H9 (cell line): ENCODE data around the gene SART1. TPM values are rescaled to one million over a fixed set of nuclear protein-coding genes. Genes with fewer than 3 reads are reported as not detected.

Experiments
- DNase-seq: peaks from one replicate; pipeline ENCODE4 v3.0.0-alpha.2; 2017
- H2AFZ ChIP-seq: one replicate; pipeline ENCODE4 v1.6.1; 2013; ENCODE audit warnings: mild to moderate bottlenecking, low read length, control low read depth, moderate library complexity
- H2AK5ac ChIP-seq: 2 replicates; pipeline ENCODE4 v1.6.1; 2013; ENCODE audit warnings: low read length, control low read depth, mixed read lengths; ENCODE audit not compliant: insufficient read length
- H2BK120ac ChIP-seq: one replicate; pipeline ENCODE4 v1.6.1; 2013; ENCODE audit warnings: low read depth, mild to moderate bottlenecking, low read length, control low read depth, inconsistent platforms; ENCODE audit not compliant: poor library complexity, severe bottlenecking
- H2BK12ac ChIP-seq: 2 replicates; pipeline ENCODE4 v1.6.1; 2013; ENCODE audit warnings: low read length, control low read depth, mixed read lengths, low read depth; ENCODE audit not compliant: insufficient read length
- H2BK15ac ChIP-seq: 2 replicates; pipeline ENCODE4 v1.6.1; 2013; ENCODE audit warnings: low read depth, low read length, control low read depth
- H2BK20ac ChIP-seq: one replicate; pipeline ENCODE4 v1.6.1; 2013; ENCODE audit warnings: low read depth, mild to moderate bottlenecking, low read length, control low read depth, inconsistent platforms; ENCODE audit not compliant: poor library complexity, severe bottlenecking
- H2BK5ac ChIP-seq: 2 replicates; pipeline ENCODE4 v1.6.1; 2013; ENCODE audit warnings: low read length, control low read depth, mixed read lengths; ENCODE audit not compliant: insufficient read length
- H3K14ac ChIP-seq: 2 replicates; pipeline ENCODE4 v1.6.1; 2013; ENCODE audit warnings: low read length, control low read depth; ENCODE audit not compliant: insufficient read depth
- H3K18ac ChIP-seq: 2 replicates; pipeline ENCODE4 v1.6.1; 2013; ENCODE audit warnings: low read depth, mild to moderate bottlenecking, mixed read lengths, low read length, control low read depth; ENCODE audit not compliant: insufficient read length
- H3K23ac ChIP-seq: 2 replicates; pipeline ENCODE4 v1.6.1; 2013; ENCODE audit warnings: low read length, control low read depth, mixed read lengths, low read depth; ENCODE audit not compliant: insufficient read length
- H3K23me2 ChIP-seq: 2 replicates; pipeline ENCODE4 v1.6.1; 2013; ENCODE audit warnings: low read depth, mild to moderate bottlenecking, mixed read lengths, low read length, control low read depth; ENCODE audit not compliant: insufficient read length, poor library complexity, severe bottlenecking
- H3K27ac ChIP-seq: 2 replicates; pipeline ENCODE4 v1.5.1; 2013; ENCODE audit warnings: low read length, control low read depth, mixed read lengths, low read depth; ENCODE audit not compliant: insufficient read length
- H3K27me3 ChIP-seq: 2 replicates; pipeline ENCODE4 v1.6.1; 2013; ENCODE audit warnings: low read length, control low read depth, inconsistent platforms; ENCODE audit not compliant: insufficient read depth
- H3K4ac ChIP-seq: 2 replicates; pipeline ENCODE4 v1.6.1; 2013; ENCODE audit warnings: low read depth, mild to moderate bottlenecking, control low read depth, inconsistent platforms, low read length, moderate library complexity
- H3K4me1 ChIP-seq: 2 replicates; pipeline ENCODE4 v1.6.1; 2013; ENCODE audit warnings: low read length, control low read depth, inconsistent platforms; ENCODE audit not compliant: insufficient read depth
- H3K4me2 ChIP-seq: 2 replicates; pipeline ENCODE4 v1.6.1; 2013; ENCODE audit warnings: low read length, control low read depth, mixed read lengths; ENCODE audit not compliant: insufficient read length, insufficient read depth
- H3K56ac ChIP-seq: 2 replicates; pipeline ENCODE4 v1.6.1; 2013; ENCODE audit warnings: low read depth, mild to moderate bottlenecking, mixed read lengths, low read length, control low read depth; ENCODE audit not compliant: insufficient read length
- H3K79me1 ChIP-seq: 2 replicates; pipeline ENCODE4 v1.6.1; 2013; ENCODE audit warnings: low read depth, mild to moderate bottlenecking, moderate library complexity, low read length, control low read depth, inconsistent platforms; ENCODE audit not compliant: insufficient read depth, poor library complexity, severe bottlenecking
- H3K79me2 ChIP-seq: 2 replicates; pipeline ENCODE4 v1.6.1; 2013; ENCODE audit warnings: low read length, control low read depth, inconsistent platforms; ENCODE audit not compliant: insufficient read depth
- H3K9ac ChIP-seq: 2 replicates; pipeline ENCODE4 v1.6.1; 2013; ENCODE audit warnings: low read length, control low read depth, mixed read lengths; ENCODE audit not compliant: insufficient read length; ENCODE audit errors: extremely low read depth
- H3K9me3 ChIP-seq: one replicate; pipeline ENCODE4 v1.6.1; 2013; ENCODE audit warnings: low read depth, low read length, inconsistent platforms; ENCODE audit not compliant: control insufficient read depth
- H3T11ph ChIP-seq: one replicate; pipeline ENCODE4 v1.6.1; 2013; ENCODE audit warnings: mild to moderate bottlenecking, low read length, control low read depth, inconsistent platforms
- H4K20me1 ChIP-seq: one replicate; pipeline ENCODE4 v1.6.1; 2013; ENCODE audit not compliant: control insufficient read depth, insufficient read length, insufficient read depth
- H4K5ac ChIP-seq: 2 replicates; pipeline ENCODE4 v1.6.1; 2013; ENCODE audit warnings: low read depth, mild to moderate bottlenecking, mixed read lengths, low read length, control low read depth; ENCODE audit not compliant: insufficient read length
- H4K8ac ChIP-seq: replicated peaks from 2 replicates; pipeline ENCODE4 v1.6.1; 2013; ENCODE audit warnings: low read length, control low read depth, mixed read lengths, low read depth; ENCODE audit not compliant: insufficient read length
- H4K91ac ChIP-seq: 2 replicates; pipeline ENCODE4 v1.6.1; 2013; ENCODE audit warnings: low read depth, mild to moderate bottlenecking, moderate library complexity, mixed read lengths, low read length, control low read depth; ENCODE audit not compliant: insufficient read length
- H3K27ac Mint-ChIP-seq, 3 experiments: 2 replicates in 2 of 3; 3 replicates in 1 of 3; pipeline ENCODE4 v1.8.0; 2020 to 2021; ENCODE audit warnings: mixed read lengths in 3 of 3, mild to moderate bottlenecking in 1 of 3, moderate library complexity in 1 of 3
- H3K27me3 Mint-ChIP-seq: 2 replicates; pipeline ENCODE4 v1.8.0; 2021; ENCODE audit warnings: low read depth, mild to moderate bottlenecking, moderate library complexity, mixed read lengths
- H3K36me3 Mint-ChIP-seq, 3 experiments: 2 replicates in 2 of 3; 3 replicates in 1 of 3; pipeline ENCODE4 v1.8.0; 2020 to 2021; ENCODE audit warnings: low read depth in 3 of 3, mixed read lengths in 3 of 3; ENCODE audit not compliant: insufficient read depth in 1 of 3
- H3K4me1 Mint-ChIP-seq, 2 experiments: 2 replicates each; pipeline ENCODE4 v1.8.0; 2020; ENCODE audit warnings: mixed read lengths in 2 of 2
- H3K4me3 Mint-ChIP-seq, 2 experiments: 2 replicates in 1 of 2; 3 replicates in 1 of 2; pipeline ENCODE4 v1.8.0; 2020 to 2021; ENCODE audit warnings: mild to moderate bottlenecking in 2 of 2, mixed read lengths in 2 of 2, moderate library complexity in 1 of 2
- H3K9me3 Mint-ChIP-seq, 2 experiments: 2 replicates in 1 of 2; 3 replicates in 1 of 2; pipeline ENCODE4 v1.8.0; 2020; ENCODE audit warnings: mild to moderate bottlenecking in 2 of 2, mixed read lengths in 2 of 2, moderate library complexity in 1 of 2
- CTCF ChIP-seq: fragments of 200-600 bp; sonication (generic); conservative IDR thresholded peaks from 3 replicates; pipeline ENCODE4 v1.8.0; 2021; ENCODE audit warnings: antibody characterized with exemption, mild to moderate bottlenecking
- WGBS: extraction: QIAGEN DNeasy Blood & Tissue Kit; methylation state at CpG from one replicate; pipeline ENCODE4 v1.1.7; 2013; ENCODE audit warnings: missing lambda C conversion rate, low lambda C conversion rate, mixed read lengths; ENCODE audit not compliant: insufficient read length; ENCODE audit errors: extremely low coverage; 5-methylcytosine and 5-hydroxymethylcytosine counted together
- total RNA-seq: library from RNA; stranded (reverse); gene quantifications from 2 replicates; pipeline ENCODE4 v1.2.1, GENCODE V29; 2021

Gene SART1
- total RNA-seq, 1 experiment from 2014 or later, result 52.0 TPM

DNA sequence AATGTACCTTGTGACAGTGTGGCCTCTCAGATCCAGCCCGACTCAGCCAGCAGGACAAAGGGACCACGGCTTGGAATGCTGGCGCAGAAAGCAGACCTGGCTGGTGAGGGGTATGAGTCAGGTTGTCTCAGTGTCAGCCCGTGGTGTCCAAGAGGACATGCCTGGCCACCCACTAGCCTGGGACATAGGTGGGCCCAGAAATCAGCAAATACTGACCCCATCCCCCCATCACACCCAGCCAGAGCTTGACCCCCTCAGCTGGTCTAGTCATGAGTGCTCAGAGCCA is 45.3 kb downstream of the SART1 start:
- Histone ChIP-seq H2BK12ac (no peak overlapping the region), H2BK20ac (no peak overlapping the region), H4K91ac (no peak overlapping the region), H2BK5ac (no peak overlapping the region), H3K23me2 (peaks cover 9% of the 10 kb centered on the region), H3T11ph (no peak overlapping the region), H3K14ac (no peak overlapping the region; the same call in 1 of the 2 replicates), H2AK5ac (no peak overlapping the region), H2AFZ (no peak overlapping the region), H3K4me2 (no peak overlapping the region), H3K79me1 (no peaks in the 10 kb centered on the region), H2BK15ac (no peak overlapping the region), H3K56ac (no peak overlapping the region), H3K27ac (no peak overlapping the region), H4K5ac (no peak overlapping the region), H3K18ac (no peak overlapping the region), H3K4ac (no peak overlapping the region), H3K79me2 (peaks cover 3% of the 10 kb centered on the region; the same call in 1 of the 2 replicates), H3K9ac (no peak overlapping the region), H4K20me1 (no peaks in the 10 kb centered on the region), H3K23ac (no peak overlapping the region), H2BK120ac (no peak overlapping the region), H3K4me1 (no peaks in the 10 kb centered on the region), H3K27me3 (peaks cover 4% of the 10 kb centered on the region; the same call in 1 of the 2 replicates), H4K8ac (no peak overlapping the region), H3K9me3 (no peaks in the 10 kb centered on the region)
- Mint-ChIP-seq H3K4me3 (no peak overlapping the region), H3K27me3 (no peaks in the 10 kb centered on the region; the same call in 1 of the 2 replicates), H3K36me3 (peaks cover 11 to 32% (median 23%) of the 10 kb centered on the region in 3 experiments), H3K27ac (peak overlapping the region; percentile 65 to 91 (median 84); a peak in 2 of 7 replicates), H3K9me3 (no peaks in the 10 kb centered on the region), H3K4me1 (peaks cover 24 to 37% of the 10 kb centered on the region in 2 experiments)
- WGBS, result no CpG with 5 or more reads among the region's 4 CpGs
- no peak for TF ChIP-seq CTCF
- no peak for DNase-seq
